ENCODE measurements around the gene HRC. TPM values are rescaled to one million over a fixed set of nuclear protein-coding genes. Genes with fewer than 3 reads are reported as not detected.

The HRC gene
- total and polyA plus RNA-seq, 2 donors (not counting 3 experiments of a cell fraction or from before 2014, with no cell fraction given), result not detected

GRCh38 chr19:49109569-49110233 is 45.5 kb downstream of the HRC start:
- BruUV-seq (replicated peaks), result no TSS peak

More at GRCh38 chr19:49109569-49110233, 45.5 kb downstream of the HRC start:
- Histone ChIP-seq H3K27me3 (ENCODE audit: control insufficient read depth in 2 of 2, insufficient read depth in 2 of 2, low read length in 2 of 2) (no peaks in the 10 kb centered on the region), H3K4me1 (ENCODE audit: control insufficient read depth, extremely low read depth, insufficient read depth, low read length) (peaks cover 3% of the 10 kb centered on the region), H3K9ac (replicated peaks; ENCODE audit: extremely low read depth, insufficient read depth, low read length) (no peak overlapping the region), H3K4me3 (replicated peaks in 1 of 3; ENCODE audit: insufficient read depth in 1 of 3, low read depth in 1 of 3, low read length in 3 of 3) (no peak overlapping the region), H3K27ac (ENCODE audit: insufficient read depth, low read depth, low read length) (no peak overlapping the region), H3K9me1 (replicated peaks; ENCODE audit: control insufficient read depth, extremely low read depth, insufficient read depth, low read length) (no peaks in the 10 kb centered on the region), H2AFZ (ENCODE audit: low read depth, low read length) (no peak overlapping the region), H3K9me3 (replicated peaks; ENCODE audit: control insufficient read depth, insufficient read depth, low read length) (no peaks in the 10 kb centered on the region), H3K36me3 (ENCODE audit: control insufficient read depth in 2 of 2, extremely low read depth in 1 of 2, insufficient read depth in 2 of 2, low read length in 2 of 2) (peaks cover 15 to 36% of the 10 kb centered on the region in 2 experiments), H3K79me2 (ENCODE audit: control insufficient read depth, insufficient read depth, low read length) (no peaks in the 10 kb centered on the region), H3K4me2 (ENCODE audit: insufficient read depth, low read length) (no peak overlapping the region), H4K20me1 (replicated peaks; ENCODE audit: control insufficient read depth, extremely low read depth, insufficient read depth, low read length) (no peaks in the 10 kb centered on the region)
- TF ChIP-seq CTCF (IDR thresholded peaks at IDR 0.05; ENCODE audit: extremely low read depth in 1 of 2, insufficient read depth in 1 of 2, low read depth in 1 of 2, low read length in 2 of 2), result no peak
- no peak for TF ChIP-seq EZH2 (IDR thresholded peaks at IDR 0.05; ENCODE audit: borderline replicate concordance, low read depth, low read length, severe bottlenecking)
- TF ChIP-seq POLR2A (IDR thresholded peaks at IDR 0.05; ENCODE audit: low read depth, low read length), result no peak
- TF ChIP-seq FOS (IDR thresholded peaks at IDR 0.05; ENCODE audit: borderline replicate concordance, insufficient read depth, low read length), result no peak
- TF ChIP-seq, protein P1, sequence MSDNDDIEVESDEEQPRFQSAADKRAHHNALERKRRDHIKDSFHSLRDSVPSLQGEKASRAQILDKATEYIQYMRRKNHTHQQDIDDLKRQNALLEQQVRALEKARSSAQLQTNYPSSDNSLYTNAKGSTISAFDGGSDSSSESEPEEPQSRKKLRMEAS (IDR thresholded peaks at IDR 0.05; ENCODE audit: insufficient read depth, insufficient read length), result no peak
- TF ChIP-seq MYC (IDR thresholded peaks at IDR 0.05; ENCODE audit: low read depth, low read length), result no peak
- no peak for TF ChIP-seq GATA2 (IDR thresholded peaks at IDR 0.05; ENCODE audit: insufficient read depth, insufficient read length, low read depth, low read length)
- TF ChIP-seq JUN (IDR thresholded peaks at IDR 0.05; ENCODE audit: borderline replicate concordance, insufficient read depth, insufficient read length, low read depth), result no peak
- DNase-seq (ENCODE audit: low read depth, low spot score), result no peak
- FAIRE-seq, result peak; percentile 37
- ChIA-PET POLR2A (no interaction called here), CTCF (interaction anchor here (1.8 to 2.5 kb wide), 2 partner anchors 12 to 89 kb away, joined by 4 to 15 read pairs; no protein-coding TSS in a partner anchor)
- dilution Hi-C loops (cut with MboI; ENCODE audit: extremely low pct_ligation_motif_present, low sequenced_read_pairs), result no loop called here
- intact Hi-C loops (cut with micrococcal nuclease), result no loop called here

All from endothelial cell of umbilical vein (primary cell).